Peyer's patch (tissue), 4 donors: Measurements from ENCODE around the gene MAOA. TPM values are rescaled to one million over a fixed set of nuclear protein-coding genes. Genes with fewer than 3 reads are reported as not detected.

Source experiments
- DNase-seq, 3 donors: peaks; one replicate each; pipeline ENCODE4 v3.0.0-alpha.2; 2017 to 2019
- H3K27ac ChIP-seq, 4 donors: fragments of 200-600 bp; sonication (generic); one replicate each; pipeline ENCODE4 v1.5.1; 2016 to 2019
- H3K27me3 ChIP-seq, 2 donors: fragments of 200-600 bp; sonication (generic); one replicate each; pipeline ENCODE4 v1.5.1; 2019
- H3K36me3 ChIP-seq, 3 donors: fragments of 200-600 bp; sonication (generic); one replicate each; pipeline ENCODE4 v1.5.1; 2016 to 2019
- H3K4me1 ChIP-seq, 4 donors: fragments of 200-600 bp; sonication (generic); one replicate each; pipeline ENCODE4 v1.5.1; 2016 to 2019
- H3K4me3 ChIP-seq, 4 donors: fragments of 200-600 bp; sonication (generic); 1 replicate in 3 of 4; 2 replicates in 1 of 4; pipeline ENCODE4 v1.5.1; 2016 to 2019; ENCODE audit warnings: mild to moderate bottlenecking in 1 of 4
- H3K9me3 ChIP-seq, 4 donors: fragments of 200-600 bp; sonication (generic); one replicate each; pipeline ENCODE4 v1.5.1; 2016 to 2019; ENCODE audit warnings: mild to moderate bottlenecking in 1 of 4
- CTCF ChIP-seq, 6 experiments: fragments of 450-650 bp in 4 of 6; fragments of 200-600 bp in 2 of 6; sonication (generic) in 1 of 6; IDR thresholded peaks; one replicate each; pipeline ENCODE4 v1.5.1; 2017 to 2019; ENCODE audit warnings: antibody characterized with exemption in 6 of 6, mild to moderate bottlenecking in 3 of 6, moderate library complexity in 1 of 6
- POLR2A ChIP-seq, 2 donors: fragments of 450-650 bp; IDR thresholded peaks; one replicate each; pipeline ENCODE4 v1.5.1; 2017; ENCODE audit warnings: antibody characterized with exemption in 2 of 2, mild to moderate bottlenecking in 2 of 2, moderate library complexity in 2 of 2
- total RNA-seq, 4 donors: library from RNA; depleted of rRNA; stranded (reverse); fragments of >200 nt; gene quantifications; one replicate each; pipeline ENCODE4 v1.1.0, GENCODE V29; 2016

The MAOA gene
- total RNA-seq, 4 donors from 2014 or later: 171 to 883 (median 688) TPM

- Histone ChIP-seq H3K36me3 (no peaks in the 10 kb centered on the region), H3K4me3 (no peak overlapping the region), H3K9me3 (no peaks in the 10 kb centered on the region), H3K27ac (peak overlapping the region in 2 of 4 donors; percentile 21 to 42), H3K27me3 (no peaks in the 10 kb centered on the region), H3K4me1 (no peaks in the 10 kb centered on the region)
- DNase-seq: no peak
- TF ChIP-seq CTCF (IDR thresholded peaks at IDR 0.05): no peak
- no peak for TF ChIP-seq POLR2A (IDR thresholded peaks at IDR 0.05)
Observed at GRCh38 chrX:43785930-43786591, 130.0 kb downstream of the MAOA start.

Other genes with a start within 250 kb of the MAOA start
- gene MAOB, start 226.2 kb downstream of the MAOA start, total RNA-seq: 10 to 100 TPM; 13.2 to 81.8 (median 64.2) TPM